Ishikawa (cell line): Measurements from ENCODE around the gene C16orf90.

Experiments used
- CEBPB ChIP-seq: IDR thresholded peaks from 2 replicates; pipeline ENCODE4 v1.6.1; 2012
- CREB1 ChIP-seq: IDR thresholded peaks from 2 replicates; pipeline ENCODE4 v1.6.1; 2012; ENCODE audit warnings: low read depth
- EGR1 ChIP-seq: IDR thresholded peaks from 2 replicates; pipeline ENCODE4 v1.6.1; 2012
- EP300 ChIP-seq: IDR thresholded peaks from 2 replicates; pipeline ENCODE4 v1.6.1; 2012; ENCODE audit warnings: borderline replicate concordance
- FOXM1 ChIP-seq: IDR thresholded peaks from 2 replicates; pipeline ENCODE4 v1.6.1; 2012; ENCODE audit warnings: low read depth, borderline replicate concordance
- NFIC ChIP-seq: IDR thresholded peaks from 2 replicates; pipeline ENCODE4 v1.6.1; 2012
- RAD21 ChIP-seq: IDR thresholded peaks from 2 replicates; pipeline ENCODE4 v1.6.1; 2012; ENCODE audit warnings: low read depth
- TAF1 ChIP-seq: IDR thresholded peaks from 2 replicates; pipeline ENCODE4 v1.6.1; 2012; ENCODE audit warnings: low read depth, mild to moderate bottlenecking
- TCF12 ChIP-seq: IDR thresholded peaks from 2 replicates; pipeline ENCODE4 v1.6.1; 2012; ENCODE audit warnings: low read depth
- TEAD4 ChIP-seq: IDR thresholded peaks from 2 replicates; pipeline ENCODE4 v1.6.1; 2012
- YY1 ChIP-seq: IDR thresholded peaks from 2 replicates; pipeline ENCODE4 v1.6.1; 2012; ENCODE audit warnings: low read depth
- ZBTB7A ChIP-seq: IDR thresholded peaks from 2 replicates; pipeline ENCODE4 v1.6.1; 2012; ENCODE audit warnings: low read depth
- TF ChIP-seq, protein P1 (sequence below): IDR thresholded peaks from 2 replicates; pipeline ENCODE4 v1.6.1; 2012
- TF ChIP-seq, protein P2 (sequence below): IDR thresholded peaks from 2 replicates; pipeline ENCODE4 v1.6.1; 2012; ENCODE audit warnings: low read depth, mild to moderate bottlenecking
- TF ChIP-seq, protein P3 (sequence below): IDR thresholded peaks from 2 replicates; pipeline ENCODE4 v1.6.1; 2012

Gene C16orf90

DNA sequence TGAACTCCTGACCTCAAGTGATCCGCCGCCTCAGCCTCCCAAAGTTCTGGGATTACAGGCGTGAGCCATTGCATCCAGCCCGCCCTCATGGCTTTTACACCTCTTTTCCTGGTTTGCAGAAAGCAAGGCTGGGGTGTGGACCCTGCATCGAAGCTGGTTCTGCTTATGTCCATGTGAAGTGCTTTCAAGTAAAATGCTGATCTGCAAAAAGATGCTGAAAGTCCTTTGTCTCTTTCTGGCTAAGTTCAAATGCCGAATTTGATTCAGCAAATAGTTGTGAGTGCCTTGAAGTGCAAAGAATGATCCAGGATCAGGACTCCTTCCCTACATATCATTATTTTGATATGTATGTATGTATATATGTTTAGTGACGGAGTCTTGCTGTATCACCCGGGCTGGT, 34.7 kb downstream of the C16orf90 start:
- TF ChIP-seq, protein P1, sequence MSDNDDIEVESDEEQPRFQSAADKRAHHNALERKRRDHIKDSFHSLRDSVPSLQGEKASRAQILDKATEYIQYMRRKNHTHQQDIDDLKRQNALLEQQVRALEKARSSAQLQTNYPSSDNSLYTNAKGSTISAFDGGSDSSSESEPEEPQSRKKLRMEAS, result no peak
- TF ChIP-seq CEBPB, result no peak
- no peak for TF ChIP-seq EP300
- no peak for TF ChIP-seq TEAD4
- TF ChIP-seq, protein P2, sequence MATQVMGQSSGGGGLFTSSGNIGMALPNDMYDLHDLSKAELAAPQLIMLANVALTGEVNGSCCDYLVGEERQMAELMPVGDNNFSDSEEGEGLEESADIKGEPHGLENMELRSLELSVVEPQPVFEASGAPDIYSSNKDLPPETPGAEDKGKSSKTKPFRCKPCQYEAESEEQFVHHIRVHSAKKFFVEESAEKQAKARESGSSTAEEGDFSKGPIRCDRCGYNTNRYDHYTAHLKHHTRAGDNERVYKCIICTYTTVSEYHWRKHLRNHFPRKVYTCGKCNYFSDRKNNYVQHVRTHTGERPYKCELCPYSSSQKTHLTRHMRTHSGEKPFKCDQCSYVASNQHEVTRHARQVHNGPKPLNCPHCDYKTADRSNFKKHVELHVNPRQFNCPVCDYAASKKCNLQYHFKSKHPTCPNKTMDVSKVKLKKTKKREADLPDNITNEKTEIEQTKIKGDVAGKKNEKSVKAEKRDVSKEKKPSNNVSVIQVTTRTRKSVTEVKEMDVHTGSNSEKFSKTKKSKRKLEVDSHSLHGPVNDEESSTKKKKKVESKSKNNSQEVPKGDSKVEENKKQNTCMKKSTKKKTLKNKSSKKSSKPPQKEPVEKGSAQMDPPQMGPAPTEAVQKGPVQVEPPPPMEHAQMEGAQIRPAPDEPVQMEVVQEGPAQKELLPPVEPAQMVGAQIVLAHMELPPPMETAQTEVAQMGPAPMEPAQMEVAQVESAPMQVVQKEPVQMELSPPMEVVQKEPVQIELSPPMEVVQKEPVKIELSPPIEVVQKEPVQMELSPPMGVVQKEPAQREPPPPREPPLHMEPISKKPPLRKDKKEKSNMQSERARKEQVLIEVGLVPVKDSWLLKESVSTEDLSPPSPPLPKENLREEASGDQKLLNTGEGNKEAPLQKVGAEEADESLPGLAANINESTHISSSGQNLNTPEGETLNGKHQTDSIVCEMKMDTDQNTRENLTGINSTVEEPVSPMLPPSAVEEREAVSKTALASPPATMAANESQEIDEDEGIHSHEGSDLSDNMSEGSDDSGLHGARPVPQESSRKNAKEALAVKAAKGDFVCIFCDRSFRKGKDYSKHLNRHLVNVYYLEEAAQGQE, result no peak
- TF ChIP-seq FOXM1, result no peak
- TF ChIP-seq NFIC, result no peak

DNA sequence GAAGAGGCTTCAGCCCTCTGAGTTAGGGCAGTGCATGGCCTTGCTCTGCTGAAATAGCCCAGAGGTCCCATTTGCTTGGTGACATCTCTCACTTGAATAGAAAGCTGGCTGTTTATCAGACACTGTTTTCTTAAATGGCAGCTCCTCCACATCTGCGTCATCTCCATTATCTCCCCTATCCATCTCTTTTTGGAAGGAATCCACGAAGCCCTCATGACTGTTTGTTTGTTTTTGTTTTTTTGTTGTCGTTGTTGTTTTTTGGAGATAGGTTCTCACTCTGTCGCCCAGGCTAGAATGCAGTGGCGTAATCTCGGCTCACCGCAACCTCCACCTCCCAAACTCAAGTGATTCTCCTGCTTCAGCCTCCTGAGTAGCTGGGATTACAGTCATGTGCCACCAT, 35.2 kb downstream of the C16orf90 start:
- TF ChIP-seq FOXM1, result no peak
- no peak for TF ChIP-seq ZBTB7A
- TF ChIP-seq NFIC, result no peak
- TF ChIP-seq, protein P1, result no peak
- TF ChIP-seq TEAD4, result no peak
- TF ChIP-seq, protein P2, result no peak

DNA sequence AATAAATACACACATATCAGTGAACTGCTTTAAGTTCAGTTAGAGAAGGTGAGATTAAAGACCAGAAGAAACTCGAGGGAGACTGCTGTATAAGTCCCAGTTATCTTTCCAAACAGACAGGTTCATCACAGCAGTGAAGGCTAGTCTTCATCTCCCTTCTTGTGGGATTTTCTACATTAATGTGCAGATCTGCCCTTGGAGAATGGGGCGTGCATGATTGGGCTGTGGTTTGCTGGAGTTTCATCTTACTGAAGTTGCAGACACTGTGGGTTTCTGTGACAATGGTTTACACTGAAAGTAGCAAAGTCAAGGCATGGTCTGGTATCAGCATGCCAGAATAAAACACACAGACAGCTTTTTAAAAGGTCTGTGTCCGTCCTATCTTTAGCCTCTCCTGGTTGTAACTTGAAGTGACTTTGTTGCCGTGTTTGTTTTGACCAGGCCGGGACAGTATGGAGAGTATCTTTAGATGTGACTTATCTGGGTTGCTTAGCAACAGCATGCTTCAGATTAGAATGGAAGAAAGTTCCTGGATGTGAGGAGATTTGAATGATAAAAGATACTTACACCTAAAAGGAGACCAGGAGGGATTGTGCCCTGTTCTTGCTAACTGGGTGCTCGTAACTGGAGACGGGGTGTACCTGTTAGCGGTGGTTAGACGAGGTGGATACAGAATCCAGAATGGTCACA, 35.7 kb downstream of the C16orf90 start:
- TF ChIP-seq CEBPB, result no peak
- TF ChIP-seq YY1, result no peak
- TF ChIP-seq FOXM1, result no peak
- no peak for TF ChIP-seq TCF12
- TF ChIP-seq NFIC, result no peak
- TF ChIP-seq, protein P3, sequence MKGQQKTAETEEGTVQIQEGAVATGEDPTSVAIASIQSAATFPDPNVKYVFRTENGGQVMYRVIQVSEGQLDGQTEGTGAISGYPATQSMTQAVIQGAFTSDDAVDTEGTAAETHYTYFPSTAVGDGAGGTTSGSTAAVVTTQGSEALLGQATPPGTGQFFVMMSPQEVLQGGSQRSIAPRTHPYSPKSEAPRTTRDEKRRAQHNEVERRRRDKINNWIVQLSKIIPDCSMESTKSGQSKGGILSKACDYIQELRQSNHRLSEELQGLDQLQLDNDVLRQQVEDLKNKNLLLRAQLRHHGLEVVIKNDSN, result no peak
- no peak for TF ChIP-seq EP300
- TF ChIP-seq, protein P2, result no peak
- TF ChIP-seq CREB1, result no peak
- TF ChIP-seq ZBTB7A, result no peak
- TF ChIP-seq EGR1, result no peak
- TF ChIP-seq TEAD4, result no peak
- no peak for TF ChIP-seq TAF1
- TF ChIP-seq, protein P1, result no peak
- no peak for TF ChIP-seq RAD21

DNA sequence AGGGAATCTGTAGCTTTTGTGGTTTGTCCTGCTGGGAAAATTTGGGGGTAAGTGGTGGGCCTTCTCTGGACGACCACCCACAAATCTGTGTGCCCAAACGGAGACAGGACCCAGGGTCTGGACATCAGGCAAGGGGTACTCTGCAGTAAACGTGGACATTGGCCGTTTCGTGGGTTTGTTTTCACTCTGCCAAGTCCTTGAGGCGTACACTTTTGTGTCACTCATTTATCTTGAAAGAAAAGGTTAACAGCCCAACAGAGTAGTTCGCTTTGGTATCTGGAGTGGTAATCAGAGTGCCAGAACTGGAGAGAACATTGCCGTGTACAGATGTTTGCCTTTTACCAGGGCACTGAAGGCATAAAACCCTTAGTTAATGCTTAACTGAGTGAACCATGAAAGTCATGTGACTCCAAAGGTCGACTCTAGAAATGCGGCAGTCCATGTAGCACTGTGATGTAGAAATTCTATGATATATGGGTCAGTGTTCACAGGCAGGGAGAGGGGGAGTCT, 36.4 kb downstream of the C16orf90 start:
- no peak for TF ChIP-seq ZBTB7A
- TF ChIP-seq, protein P3, result peak; percentile 20; the same call in 1 of the 2 replicates

DNA sequence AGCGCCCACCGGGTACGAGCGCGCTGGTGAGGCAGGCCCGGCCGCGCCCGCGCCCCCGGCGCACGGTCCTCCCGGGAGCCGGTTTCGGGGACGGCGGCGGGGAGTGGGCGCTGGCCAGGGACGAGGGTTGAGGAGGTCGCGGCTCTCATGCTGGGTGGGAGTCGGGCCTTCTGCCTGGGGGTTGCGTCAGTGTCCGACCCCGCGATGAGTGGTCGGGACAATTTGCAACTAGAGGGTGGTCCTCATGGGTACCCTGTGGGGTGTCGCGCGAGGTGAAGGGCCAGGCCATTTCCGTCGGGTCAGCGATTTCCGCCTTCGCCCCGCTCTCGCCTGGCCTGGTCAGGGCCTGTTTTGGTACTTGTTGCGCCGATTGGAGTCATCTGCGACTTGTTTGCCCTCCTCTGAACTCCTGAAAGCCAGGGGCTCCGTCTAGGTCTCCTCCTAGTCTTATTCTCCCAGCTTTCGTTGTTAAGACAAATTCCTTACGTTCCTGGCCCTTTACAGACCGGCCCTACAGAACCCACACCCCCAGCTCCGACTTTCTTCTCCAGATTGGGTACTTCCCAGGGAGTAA, 36.9 kb downstream of the C16orf90 start:
- 0 out of 2 replicates have a peak, but pooled peaks have one; percentile 6 for TF ChIP-seq TEAD4
- no peak; the same call in 1 of the 2 replicates for TF ChIP-seq TAF1
- TF ChIP-seq, protein P2, result no peak
